H1 (cell line): ENCODE data around the gene FAM241A. TPM values are rescaled to one million over a fixed set of nuclear protein-coding genes. Genes with fewer than 3 reads are reported as not detected.

Source experiments
- CREB1 ChIP-seq: IDR thresholded peaks from 2 replicates; pipeline ENCODE4 v1.6.1; 2012; ENCODE audit warnings: inconsistent platforms
- EGR1 ChIP-seq: IDR thresholded peaks from 2 replicates; pipeline ENCODE4 v1.6.1; 2011; ENCODE audit warnings: low read depth, low read length, borderline replicate concordance
- MAFK ChIP-seq: IDR thresholded peaks from 2 replicates; pipeline ENCODE4 v1.6.1; 2012; ENCODE audit warnings: low read depth, mild to moderate bottlenecking, improper control_type of control experiment, low read length
- NRF1 ChIP-seq: IDR thresholded peaks from 2 replicates; pipeline ENCODE4 v1.6.1; 2011; ENCODE audit warnings: mild to moderate bottlenecking, low read depth, low read length, improper control_type of control experiment
- POLR2A ChIP-seq, 2 experiments: IDR thresholded peaks; 1 replicate in 1 of 2; 2 replicates in 1 of 2; pipeline ENCODE4 v1.6.1; 2011; ENCODE audit warnings: low read depth in 2 of 2, low read length in 2 of 2, mild to moderate bottlenecking in 2 of 2; ENCODE audit errors: control extremely low read depth in 1 of 2
- polyA plus RNA-seq, 7 experiments: library from polyadenylated mRNA; depleted of rRNA in 3 of 7; stranded (reverse) in 5 of 7; unstranded in 2 of 7; fragments of >200 nt in 5 of 7; fragments of 200-250 nt in 2 of 7; gene quantifications; 1 replicate in 5 of 7; 2 replicates in 1 of 7; 4 replicates in 1 of 7; pipeline versions ENCODE4 v1.2.1 to v1.2.3, GENCODE V29; 2011 to 2013; ENCODE audit warnings: missing spikeins in 2 of 7, mixed read lengths in 2 of 7
- total RNA-seq: library from RNA; stranded (reverse); fragmentation: NEBNext Ultra II Directional; extraction: Animal tissue kit (Norgen Biotek cat#: 25700); gene quantifications from 2 replicates; pipeline ENCODE4 v1.2.1, GENCODE V29; 2021
- TF ChIP-seq, protein P1 (sequence below): IDR thresholded peaks from 2 replicates; pipeline ENCODE4 v1.6.1; 2012; ENCODE audit warnings: low read length, inconsistent platforms
- TF ChIP-seq, protein P2 (sequence below): IDR thresholded peaks from 2 replicates; pipeline ENCODE4 v1.6.1; 2012; ENCODE audit warnings: inconsistent platforms

The FAM241A gene
- total and polyA plus RNA-seq, 2 of the 8 experiments (the other 6 are each of a cell fraction or from before 2014, with no cell fraction given): 0.20 to 0.73 TPM

DNA sequence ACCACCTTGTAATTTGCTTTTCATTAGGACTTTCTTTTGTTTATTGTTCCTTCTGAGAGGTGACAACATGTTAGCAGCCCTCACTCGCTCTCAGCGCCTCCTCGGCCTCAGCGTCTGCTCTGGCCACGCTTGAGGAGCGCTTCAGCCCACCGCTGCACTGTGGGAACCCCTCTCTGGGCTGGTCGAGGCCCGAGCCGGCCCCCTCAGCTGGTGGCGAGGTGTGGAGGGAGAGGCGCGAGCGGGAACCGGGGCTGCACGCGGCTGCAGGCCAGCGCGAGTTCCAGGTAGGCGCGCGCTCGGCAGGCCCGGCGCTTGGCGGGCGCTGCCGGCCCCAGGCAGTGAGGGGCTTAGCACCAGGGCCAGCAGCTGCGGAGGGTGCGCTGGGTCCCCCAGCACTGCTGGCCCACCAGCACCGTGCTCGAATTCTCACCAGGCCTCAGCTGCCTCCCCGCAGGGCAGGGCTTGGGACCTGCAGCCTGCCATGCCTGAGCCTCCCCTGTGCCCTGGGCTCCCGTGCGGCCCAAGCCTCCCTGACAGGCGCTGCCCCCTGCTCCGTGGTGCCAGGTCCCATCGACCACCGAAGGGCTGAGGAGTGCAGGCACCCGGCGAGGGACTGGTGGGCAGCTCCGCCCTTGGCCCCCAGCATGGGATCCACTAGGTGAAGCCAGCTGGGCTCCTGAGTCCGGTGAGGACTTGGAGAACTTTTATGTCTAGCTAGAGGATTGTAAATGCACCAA lies 77.1 kb downstream of the FAM241A start (continued):
- TF ChIP-seq, protein P1, sequence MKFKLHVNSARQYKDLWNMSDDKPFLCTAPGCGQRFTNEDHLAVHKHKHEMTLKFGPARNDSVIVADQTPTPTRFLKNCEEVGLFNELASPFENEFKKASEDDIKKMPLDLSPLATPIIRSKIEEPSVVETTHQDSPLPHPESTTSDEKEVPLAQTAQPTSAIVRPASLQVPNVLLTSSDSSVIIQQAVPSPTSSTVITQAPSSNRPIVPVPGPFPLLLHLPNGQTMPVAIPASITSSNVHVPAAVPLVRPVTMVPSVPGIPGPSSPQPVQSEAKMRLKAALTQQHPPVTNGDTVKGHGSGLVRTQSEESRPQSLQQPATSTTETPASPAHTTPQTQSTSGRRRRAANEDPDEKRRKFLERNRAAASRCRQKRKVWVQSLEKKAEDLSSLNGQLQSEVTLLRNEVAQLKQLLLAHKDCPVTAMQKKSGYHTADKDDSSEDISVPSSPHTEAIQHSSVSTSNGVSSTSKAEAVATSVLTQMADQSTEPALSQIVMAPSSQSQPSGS: no peak
- TF ChIP-seq CREB1 (no peak), MAFK (no peak), POLR2A (IDR thresholded peaks at IDR 0.05; ENCODE audit: control extremely low read depth in 1 of 2, low read depth in 2 of 2, low read length in 2 of 2) (no peak), EGR1 (no peak), NRF1 (no peak)
- TF ChIP-seq, protein P2, sequence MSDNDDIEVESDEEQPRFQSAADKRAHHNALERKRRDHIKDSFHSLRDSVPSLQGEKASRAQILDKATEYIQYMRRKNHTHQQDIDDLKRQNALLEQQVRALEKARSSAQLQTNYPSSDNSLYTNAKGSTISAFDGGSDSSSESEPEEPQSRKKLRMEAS: no peak
